ENCODE results near the gene FBXW7.

FBXW7 gene

GRCh38 chr4:152528060-152528459 lies 7.8 kb downstream of the FBXW7 start:
- no peak overlapping the region for H3K4me3 ChIP-seq (replicated peaks; ENCODE audit: low read depth, low read length)
- TF ChIP-seq, protein P1, sequence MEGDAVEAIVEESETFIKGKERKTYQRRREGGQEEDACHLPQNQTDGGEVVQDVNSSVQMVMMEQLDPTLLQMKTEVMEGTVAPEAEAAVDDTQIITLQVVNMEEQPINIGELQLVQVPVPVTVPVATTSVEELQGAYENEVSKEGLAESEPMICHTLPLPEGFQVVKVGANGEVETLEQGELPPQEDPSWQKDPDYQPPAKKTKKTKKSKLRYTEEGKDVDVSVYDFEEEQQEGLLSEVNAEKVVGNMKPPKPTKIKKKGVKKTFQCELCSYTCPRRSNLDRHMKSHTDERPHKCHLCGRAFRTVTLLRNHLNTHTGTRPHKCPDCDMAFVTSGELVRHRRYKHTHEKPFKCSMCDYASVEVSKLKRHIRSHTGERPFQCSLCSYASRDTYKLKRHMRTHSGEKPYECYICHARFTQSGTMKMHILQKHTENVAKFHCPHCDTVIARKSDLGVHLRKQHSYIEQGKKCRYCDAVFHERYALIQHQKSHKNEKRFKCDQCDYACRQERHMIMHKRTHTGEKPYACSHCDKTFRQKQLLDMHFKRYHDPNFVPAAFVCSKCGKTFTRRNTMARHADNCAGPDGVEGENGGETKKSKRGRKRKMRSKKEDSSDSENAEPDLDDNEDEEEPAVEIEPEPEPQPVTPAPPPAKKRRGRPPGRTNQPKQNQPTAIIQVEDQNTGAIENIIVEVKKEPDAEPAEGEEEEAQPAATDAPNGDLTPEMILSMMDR (IDR thresholded peaks at IDR 0.05; ENCODE audit: low read length, missing control alignments) = no peak
- no peak for DNase-seq (ENCODE audit: low read depth)

GRCh38 chr4:152525878-152526277 lies 10.0 kb downstream of the FBXW7 start:
- no peak overlapping the region for H3K4me3 ChIP-seq (replicated peaks; ENCODE audit: low read depth, low read length)
- TF ChIP-seq, protein P1 (IDR thresholded peaks at IDR 0.05; ENCODE audit: low read length, missing control alignments) = no peak
- no peak for DNase-seq (ENCODE audit: low read depth)

DNA sequence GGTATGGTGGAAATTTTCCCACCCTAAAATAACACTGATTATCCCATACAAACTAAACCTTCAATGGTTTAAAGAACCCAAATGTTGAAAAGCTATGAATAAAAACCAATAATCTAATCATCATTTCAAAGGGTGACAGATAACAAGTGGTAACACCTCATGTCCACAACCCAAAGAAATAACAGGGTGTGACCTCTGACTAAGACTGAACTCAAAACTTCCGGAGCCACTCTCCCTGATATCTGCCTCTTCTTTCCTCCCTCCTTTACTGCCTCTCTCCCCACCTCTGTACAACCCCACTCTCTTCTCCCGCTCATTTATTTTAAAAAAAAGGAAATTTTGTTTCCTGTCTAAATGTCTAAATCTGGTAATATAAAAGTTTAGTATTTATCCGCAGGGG lies 11.5 kb downstream of the FBXW7 start:
- DNase-seq (ENCODE audit: low read depth) = no peak
- TF ChIP-seq, protein P1 (IDR thresholded peaks at IDR 0.05; ENCODE audit: low read length, missing control alignments) = no peak
- no peak overlapping the region for H3K4me3 ChIP-seq (replicated peaks; ENCODE audit: low read depth, low read length)

DNA sequence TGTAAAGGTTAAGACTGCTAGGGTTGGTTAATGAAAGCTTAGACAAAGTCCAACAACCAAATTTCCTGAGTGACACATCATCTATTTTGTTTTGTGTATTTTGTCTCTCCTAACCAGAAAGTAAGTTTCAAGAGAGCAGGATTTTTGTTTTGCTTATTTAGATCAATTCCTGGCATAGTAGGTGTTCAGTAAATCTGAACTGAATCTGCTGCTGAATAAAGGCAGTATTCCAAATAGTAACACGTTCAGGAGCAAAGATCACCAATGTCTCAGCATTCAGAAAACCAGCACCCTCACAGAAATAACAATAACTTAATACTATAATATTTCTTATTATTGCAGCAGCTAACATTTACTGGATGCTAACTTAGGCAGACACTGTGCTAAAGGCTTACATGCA lies 12.2 kb downstream of the FBXW7 start:
- TF ChIP-seq, protein P1 (IDR thresholded peaks at IDR 0.05; ENCODE audit: low read length, missing control alignments) = no peak
- no peak overlapping the region for H3K4me3 ChIP-seq (replicated peaks; ENCODE audit: low read depth, low read length)
- DNase-seq (ENCODE audit: low read depth) = no peak

DNA sequence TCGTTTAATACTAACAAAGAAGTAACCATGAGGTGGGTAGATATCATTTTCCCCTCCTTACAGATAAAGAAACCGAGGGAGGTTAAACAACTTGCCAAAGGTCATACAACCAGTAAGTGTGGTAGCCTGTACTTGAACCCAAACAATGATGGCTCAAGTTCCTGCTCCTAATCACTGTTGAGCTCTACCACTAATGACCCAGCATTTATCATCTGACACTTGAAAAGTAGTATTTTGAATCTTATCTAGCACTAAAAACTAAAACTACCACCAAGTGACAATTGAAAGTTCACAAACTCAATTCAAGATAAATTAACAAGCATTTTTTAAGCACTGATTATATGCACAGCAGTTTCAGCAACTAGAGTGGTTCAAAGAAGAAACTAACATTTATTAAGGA lies 13.1 kb downstream of the FBXW7 start:
- DNase-seq (ENCODE audit: low read depth) = no peak
- TF ChIP-seq, protein P1 (IDR thresholded peaks at IDR 0.05; ENCODE audit: low read length, missing control alignments) = no peak
- H3K4me3 ChIP-seq (replicated peaks; ENCODE audit: low read depth, low read length) = no peak overlapping the region

GRCh38 chr4:152522245-152522644 lies 13.6 kb downstream of the FBXW7 start:
- no peak for DNase-seq (ENCODE audit: low read depth)
- TF ChIP-seq, protein P1 (IDR thresholded peaks at IDR 0.05; ENCODE audit: low read length, missing control alignments) = no peak
- H3K4me3 ChIP-seq (replicated peaks; ENCODE audit: low read depth, low read length) = no peak overlapping the region

- no peak for DNase-seq (ENCODE audit: low read depth)
- H3K4me3 ChIP-seq (replicated peaks; ENCODE audit: low read depth, low read length) = no peak overlapping the region
- TF ChIP-seq, protein P1 (IDR thresholded peaks at IDR 0.05; ENCODE audit: low read length, missing control alignments) = no peak
Measured at GRCh38 chr4:152516156-152516555, 19.7 kb downstream of the FBXW7 start.

All from fibroblast of pulmonary artery (primary cell).